ENCODE results near the gene HECW1. TPM values are rescaled to one million over a fixed set of nuclear protein-coding genes. Genes with fewer than 3 reads are reported as not detected.
A peak's percentile ranks its signal among the peaks of the same experiment; 100 is the strongest.

HECW1 gene
- total and polyA plus RNA-seq, 2 of the 13 experiments (the other 11 are each of a cell fraction or from before 2014, with no cell fraction given): not detected

DNA sequence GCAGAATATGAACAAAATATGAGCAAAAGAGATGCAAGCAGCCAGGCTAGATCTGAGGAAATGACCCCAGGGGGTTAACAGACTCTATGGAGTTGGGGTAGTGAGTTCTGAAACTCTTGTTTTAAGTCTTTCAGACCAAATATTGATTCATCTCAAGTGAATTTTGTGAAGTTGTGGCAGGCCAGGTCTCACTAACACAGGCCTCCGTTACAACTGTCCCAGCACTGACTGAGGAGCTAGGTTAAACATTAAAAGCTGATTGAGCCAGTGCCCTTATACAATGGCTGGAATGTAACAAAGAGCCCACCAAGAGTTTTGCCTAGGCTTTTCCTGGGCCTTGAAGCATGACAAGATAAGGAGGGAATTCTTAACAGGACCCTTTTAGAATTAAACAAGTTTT, 278.1 kb downstream of the HECW1 start:
- peaks cover 23% of the 10 kb centered on the region for H3K4me1 ChIP-seq (ENCODE audit: insufficient read depth, low read length)
- H4K20me1 ChIP-seq (ENCODE audit: insufficient read depth, low read length): no peaks in the 10 kb centered on the region
- intact Hi-C loops (cut with micrococcal nuclease; ENCODE audit: unreplicated experiment) (no loop called here), in situ Hi-C loops (cut with HindIII; ENCODE audit: extremely low pct_ligation_motif_present, low pct_unique_long_range_greater_than_20kb) (no loop called here)
- H3K36me3 ChIP-seq (replicated peaks in 1 of 2; ENCODE audit: control insufficient read depth in 1 of 2, insufficient read depth in 2 of 2, low read length in 2 of 2): no peaks in the 10 kb centered on the region
- TF ChIP-seq, protein P1, sequence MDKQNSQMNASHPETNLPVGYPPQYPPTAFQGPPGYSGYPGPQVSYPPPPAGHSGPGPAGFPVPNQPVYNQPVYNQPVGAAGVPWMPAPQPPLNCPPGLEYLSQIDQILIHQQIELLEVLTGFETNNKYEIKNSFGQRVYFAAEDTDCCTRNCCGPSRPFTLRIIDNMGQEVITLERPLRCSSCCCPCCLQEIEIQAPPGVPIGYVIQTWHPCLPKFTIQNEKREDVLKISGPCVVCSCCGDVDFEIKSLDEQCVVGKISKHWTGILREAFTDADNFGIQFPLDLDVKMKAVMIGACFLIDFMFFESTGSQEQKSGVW (CRISPR knock-in tag; IDR thresholded peaks at IDR 0.05; ENCODE audit: borderline replicate concordance): no peak
- TF ChIP-seq, protein P2, sequence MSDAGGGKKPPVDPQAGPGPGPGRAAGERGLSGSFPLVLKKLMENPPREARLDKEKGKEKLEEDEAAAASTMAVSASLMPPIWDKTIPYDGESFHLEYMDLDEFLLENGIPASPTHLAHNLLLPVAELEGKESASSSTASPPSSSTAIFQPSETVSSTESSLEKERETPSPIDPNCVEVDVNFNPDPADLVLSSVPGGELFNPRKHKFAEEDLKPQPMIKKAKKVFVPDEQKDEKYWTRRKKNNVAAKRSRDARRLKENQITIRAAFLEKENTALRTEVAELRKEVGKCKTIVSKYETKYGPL (CRISPR knock-in tag; IDR thresholded peaks at IDR 0.05): no peak
- peak; percentile 37 for TF ChIP-seq TEAD3 (CRISPR knock-in tag; optimal IDR thresholded peaks at IDR 0.05; ENCODE audit: borderline replicate concordance)
- TF ChIP-seq, protein P3, sequence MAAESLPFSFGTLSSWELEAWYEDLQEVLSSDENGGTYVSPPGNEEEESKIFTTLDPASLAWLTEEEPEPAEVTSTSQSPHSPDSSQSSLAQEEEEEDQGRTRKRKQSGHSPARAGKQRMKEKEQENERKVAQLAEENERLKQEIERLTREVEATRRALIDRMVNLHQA (CRISPR knock-in tag; IDR thresholded peaks at IDR 0.05): no peak
- TF ChIP-seq, protein P4, sequence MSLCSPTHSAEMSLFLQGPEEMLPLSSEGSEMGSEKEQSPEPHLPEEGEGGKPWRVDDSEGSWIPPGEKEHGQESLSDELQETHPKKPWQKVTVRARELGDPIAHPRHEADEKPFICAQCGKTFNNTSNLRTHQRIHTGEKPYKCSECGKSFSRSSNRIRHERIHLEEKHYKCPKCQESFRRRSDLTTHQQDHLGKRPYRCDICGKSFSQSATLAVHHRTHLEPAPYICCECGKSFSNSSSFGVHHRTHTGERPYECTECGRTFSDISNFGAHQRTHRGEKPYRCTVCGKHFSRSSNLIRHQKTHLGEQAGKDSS (CRISPR knock-in tag; IDR thresholded peaks at IDR 0.05; ENCODE audit: borderline replicate concordance, low read depth): no peak
- no peak for TF ChIP-seq ZNF737 (CRISPR knock-in tag; IDR thresholded peaks at IDR 0.05; ENCODE audit: borderline replicate concordance)
- no peak for TF ChIP-seq PRMT3 (CRISPR knock-in tag; IDR thresholded peaks at IDR 0.05; ENCODE audit: borderline replicate concordance, low read depth)
- TF ChIP-seq ZNF431 (CRISPR knock-in tag; IDR thresholded peaks at IDR 0.05; ENCODE audit: borderline replicate concordance, low read depth): no peak
- no peak for TF ChIP-seq ZFP82 (CRISPR knock-in tag; IDR thresholded peaks at IDR 0.05; ENCODE audit: borderline replicate concordance)
- no peak overlapping the region for H3K9ac ChIP-seq (ENCODE audit: insufficient read depth, low read depth, low read length)
- no TSS peak for BruUV-seq (replicated peaks)
- H3K27ac ChIP-seq (ENCODE audit: extremely low read length, insufficient read depth, low read length): no peak overlapping the region
- peak; percentile 16 for DNase-seq (ENCODE audit: low spot score)
- H3K4me2 ChIP-seq (ENCODE audit: low read depth, low read length): peak overlapping the region; percentile 26
- no peaks in the 10 kb centered on the region for H3K79me2 ChIP-seq (ENCODE audit: insufficient read depth, low read length)
- ChIA-PET POLR2A (no interaction called here), CTCF (ENCODE audit: low intra/inter-chr PET ratio, low total read pairs) (no interaction called here)
- WGBS (ENCODE audit: low lambda C conversion rate): 0% methylated on average over 1 of the region's 1 CpG
- no peaks in the 10 kb centered on the region for H3K27me3 ChIP-seq (ENCODE audit: control insufficient read depth in 1 of 2, insufficient read depth in 2 of 2, low read length in 2 of 2)
- FAIRE-seq: peak; percentile 30
- peak; percentile 50; the same call in 2 of the 3 replicates for ATAC-seq
- H2AFZ ChIP-seq (ENCODE audit: low read length): no peak overlapping the region
- H3K4me3 ChIP-seq (replicated peaks in 1 of 3; ENCODE audit: insufficient read depth in 1 of 3, low read depth in 2 of 3, low read length in 3 of 3): no peak overlapping the region
- H3K9me3 ChIP-seq (ENCODE audit: low read length): no peaks in the 10 kb centered on the region

Data from HepG2 (cell line).